H1 (cell line): ENCODE results near the gene SMARCA2. TPM values are rescaled to one million over a fixed set of nuclear protein-coding genes. Genes with fewer than 3 reads are reported as not detected.

Source experiments
- CTCF ChIA-PET: fragments of 300-600 bp; sonication (Branson Sonifier 250); formaldehyde crosslinking; loops from one replicate; lab custom pipeline; 2021; ENCODE audit not compliant: partially characterized antibody; lab: Charles Lee
- POLR2A ChIA-PET: fragments of 300-600 bp; sonication (Branson Sonifier 250); formaldehyde crosslinking; loops from one replicate; lab custom pipeline; 2021; ENCODE audit warnings: inconsistent platforms; ENCODE audit not compliant: partially characterized antibody; lab: Charles Lee
- DNase-seq, 2 experiments: peaks; one replicate each; pipeline versions ENCODE4 v3.0.0 to v3.0.0-alpha.2; 2010 to 2022; ENCODE audit warnings: low spot score in 2 of 2, low read depth in 1 of 2, mixed read lengths in 1 of 2
- FAIRE-seq: peaks from 2 replicates; lab custom pipeline; 2011; peaks lifted over from hg19 to GRCh38; lab: Jason Lieb, UNC
- H2AFZ ChIP-seq: 2 replicates; pipeline ENCODE4 v1.8.1; 2012; ENCODE audit warnings: low read length, inconsistent platforms
- H2AK5ac ChIP-seq: 2 replicates; pipeline ENCODE4 v1.6.1; 2013; ENCODE audit warnings: low read depth, low read length
- H2BK120ac ChIP-seq: replicated peaks from 2 replicates; pipeline ENCODE3; 2013; ENCODE audit warnings: low read depth, low read length, inconsistent platforms
- H2BK12ac ChIP-seq: 2 replicates; pipeline ENCODE4 v1.6.1; 2013; ENCODE audit warnings: low read depth, low read length
- H2BK15ac ChIP-seq: 2 replicates; pipeline ENCODE4 v1.6.1; 2013; ENCODE audit warnings: low read length
- H2BK20ac ChIP-seq: 2 replicates; pipeline ENCODE4 v1.6.1; 2013; ENCODE audit warnings: low read length
- H2BK5ac ChIP-seq: 2 replicates; pipeline ENCODE4 v1.6.1; 2013; ENCODE audit warnings: low read depth, low read length
- H3K14ac ChIP-seq: 2 replicates; pipeline ENCODE4 v1.6.1; 2013; ENCODE audit warnings: inconsistent platforms; ENCODE audit not compliant: insufficient read length
- H3K18ac ChIP-seq: 2 replicates; pipeline ENCODE4 v1.6.1; 2013; ENCODE audit warnings: low read length; ENCODE audit errors: extremely low read depth
- H3K23ac ChIP-seq: 2 replicates; pipeline ENCODE4 v1.6.1; 2013; ENCODE audit warnings: inconsistent platforms; ENCODE audit not compliant: insufficient read length
- H3K23me2 ChIP-seq: 2 replicates; pipeline ENCODE4 v1.6.1; 2013; ENCODE audit warnings: low read depth, low read length
- H3K27ac ChIP-seq: 2 replicates; pipeline ENCODE4 v1.6.1; 2011; ENCODE audit warnings: low read depth, low read length, inconsistent platforms
- H3K27me3 ChIP-seq, 4 experiments: replicated peaks in 1 of 4; 1 replicate in 1 of 4; 2 replicates in 3 of 4; pipeline versions ENCODE4 v1.6.1 to v1.8.1; 2011 to 2013; ENCODE audit warnings: low read length in 3 of 4, mild to moderate bottlenecking in 3 of 4, inconsistent platforms in 2 of 4, mixed read lengths in 2 of 4, moderate library complexity in 1 of 4; ENCODE audit not compliant: control insufficient read depth in 3 of 4, insufficient read depth in 3 of 4; ENCODE audit errors: extremely low read depth in 1 of 4
- H3K36me3 ChIP-seq, 4 experiments: 2 replicates each; pipeline versions ENCODE4 v1.6.1 to v1.8.1; 2011 to 2013; ENCODE audit warnings: mild to moderate bottlenecking in 4 of 4, low read length in 3 of 4, moderate library complexity in 2 of 4, control low read depth in 1 of 4, inconsistent platforms in 1 of 4; ENCODE audit not compliant: insufficient read depth in 4 of 4, control insufficient read depth in 2 of 4
- H3K4ac ChIP-seq: replicated peaks from 2 replicates; pipeline ENCODE3; 2013; ENCODE audit warnings: low read length, low read depth, mixed read lengths, inconsistent platforms; ENCODE audit not compliant: insufficient read length
- H3K4me1 ChIP-seq, 4 experiments: replicated peaks in 1 of 4; 1 replicate in 1 of 4; 2 replicates in 3 of 4; pipeline versions ENCODE4 v1.6.1 to v1.8.1; 2011 to 2013; ENCODE audit warnings: low read length in 3 of 4, inconsistent platforms in 2 of 4, mixed read lengths in 1 of 4; ENCODE audit not compliant: insufficient read depth in 4 of 4, control insufficient read depth in 3 of 4
- H3K4me2 ChIP-seq, 2 experiments: 2 replicates each; pipeline versions ENCODE4 v1.6.1 to v1.8.1; 2011 to 2013; ENCODE audit warnings: low read depth in 2 of 2, low read length in 2 of 2, control low read depth in 1 of 2, inconsistent platforms in 1 of 2, mild to moderate bottlenecking in 1 of 2; ENCODE audit not compliant: insufficient read depth in 1 of 2
- H3K4me3 ChIP-seq, 4 experiments: fragments of 200-600, 300-600 bp in 1 of 4; sonication (generic), shearing (Covaris generic), sonication (Bioruptor Twin) in 1 of 4; 2 replicates each; pipeline versions ENCODE4 v1.5.1 to v1.8.1; 2011 to 2016; ENCODE audit warnings: low read length in 4 of 4, low read depth in 3 of 4, control low read depth in 2 of 4, inconsistent platforms in 2 of 4, mild to moderate bottlenecking in 2 of 4, mixed read lengths in 1 of 4, moderate library complexity in 1 of 4; ENCODE audit not compliant: insufficient read depth in 2 of 4; ENCODE audit errors: extremely low read depth in 1 of 4
- H3K56ac ChIP-seq: replicated peaks from 2 replicates; pipeline ENCODE3; 2013; ENCODE audit warnings: low read depth, mild to moderate bottlenecking, mixed read lengths, low read length, inconsistent platforms; ENCODE audit not compliant: insufficient read length
- H3K79me1 ChIP-seq: 2 replicates; pipeline ENCODE4 v1.6.1; 2013; ENCODE audit warnings: low read depth, low read length, control low read depth
- H3K79me2 ChIP-seq, 2 experiments: 2 replicates each; pipeline versions ENCODE4 v1.6.1 to v1.8.1; 2012 to 2013; ENCODE audit warnings: low read length in 2 of 2, mild to moderate bottlenecking in 2 of 2, inconsistent platforms in 1 of 2; ENCODE audit not compliant: insufficient read depth in 2 of 2, control insufficient read depth in 1 of 2
- H3K9ac ChIP-seq, 4 experiments: replicated peaks in 1 of 4; 1 replicate in 1 of 4; 2 replicates in 3 of 4; pipeline versions ENCODE4 v1.6.1 to v1.8.1; 2011 to 2013; ENCODE audit warnings: low read depth in 3 of 4, low read length in 3 of 4, control low read depth in 2 of 4, mild to moderate bottlenecking in 2 of 4, moderate library complexity in 2 of 4, inconsistent platforms in 1 of 4; ENCODE audit errors: extremely low read depth in 1 of 4
- H3K9me3 ChIP-seq, 2 experiments: 2 replicates each; pipeline versions ENCODE4 v1.6.1 to v1.8.1; 2012 to 2013; ENCODE audit warnings: mild to moderate bottlenecking in 2 of 2, moderate library complexity in 2 of 2, control low read depth in 1 of 2, inconsistent platforms in 1 of 2, low read depth in 1 of 2, low read length in 1 of 2, mixed read lengths in 1 of 2; ENCODE audit not compliant: insufficient read depth in 2 of 2
- H4K20me1 ChIP-seq, 2 experiments: replicated peaks in 1 of 2; 2 replicates each; pipeline versions ENCODE3 to v1.8.1; 2011 to 2013; ENCODE audit warnings: inconsistent platforms in 2 of 2, low read length in 2 of 2, mild to moderate bottlenecking in 1 of 2; ENCODE audit not compliant: insufficient read depth in 2 of 2, control insufficient read depth in 1 of 2
- H4K5ac ChIP-seq: 2 replicates; pipeline ENCODE4 v1.6.1; 2013; ENCODE audit warnings: low read length, low read depth, mixed read lengths, inconsistent platforms; ENCODE audit not compliant: insufficient read length
- H4K8ac ChIP-seq: 2 replicates; pipeline ENCODE4 v1.8.0; 2013; ENCODE audit warnings: mild to moderate bottlenecking, moderate library complexity, low read length, inconsistent platforms; ENCODE audit not compliant: insufficient read depth; ENCODE audit errors: extremely low read depth
- H4K91ac ChIP-seq: replicated peaks from 2 replicates; pipeline ENCODE3; 2013; ENCODE audit warnings: low read length, mixed read lengths, inconsistent platforms; ENCODE audit not compliant: insufficient read length
- ATF2 ChIP-seq: IDR thresholded peaks from 2 replicates; pipeline ENCODE4 v1.6.1; 2012; ENCODE audit warnings: low read length, inconsistent platforms
- BRCA1 ChIP-seq: IDR thresholded peaks from 2 replicates; pipeline ENCODE4 v1.6.1; 2012; ENCODE audit warnings: low read depth, low read length, improper control_type of control experiment
- KDM4A ChIP-seq: IDR thresholded peaks from one replicate; pipeline ENCODE4 v1.7.1; 2012; ENCODE audit warnings: low read depth, mild to moderate bottlenecking, moderate library complexity, low read length, inconsistent platforms; ENCODE audit not compliant: severe bottlenecking
- POLR2A ChIP-seq, 2 experiments: IDR thresholded peaks; 1 replicate in 1 of 2; 2 replicates in 1 of 2; pipeline ENCODE4 v1.6.1; 2011; ENCODE audit warnings: low read depth in 2 of 2, low read length in 2 of 2, mild to moderate bottlenecking in 2 of 2; ENCODE audit errors: control extremely low read depth in 1 of 2
- TCF12 ChIP-seq: IDR thresholded peaks from 2 replicates; pipeline ENCODE4 v1.6.1; 2011; ENCODE audit warnings: low read depth, mild to moderate bottlenecking, low read length
- WGBS, 2 experiments: shearing (Covaris generic) in 1 of 2; methylation state at CpG; one replicate each; pipeline versions ENCODE4 v1.1.6 to v1.1.7; 2013 to 2015; ENCODE audit warnings: low lambda C conversion rate in 2 of 2, mixed read lengths in 2 of 2, inconsistent platforms in 1 of 2, low coverage in 1 of 2, missing lambda C conversion rate in 1 of 2; ENCODE audit not compliant: insufficient replicate concordance in 2 of 2, insufficient coverage in 1 of 2, insufficient read length in 1 of 2; ENCODE audit errors: extremely low coverage in 1 of 2, missing lambda C conversion rate in 1 of 2; 5-methylcytosine and 5-hydroxymethylcytosine counted together
- polyA plus RNA-seq, 7 experiments: library from polyadenylated mRNA; depleted of rRNA in 3 of 7; stranded (reverse) in 5 of 7; unstranded in 2 of 7; fragments of >200 nt in 5 of 7; fragments of 200-250 nt in 2 of 7; gene quantifications; 1 replicate in 5 of 7; 2 replicates in 1 of 7; 4 replicates in 1 of 7; pipeline versions ENCODE4 v1.2.1 to v1.2.3, GENCODE V29; 2011 to 2013; ENCODE audit warnings: missing spikeins in 2 of 7, mixed read lengths in 2 of 7
- total RNA-seq: library from RNA; stranded (reverse); fragmentation: NEBNext Ultra II Directional; extraction: Animal tissue kit (Norgen Biotek cat#: 25700); gene quantifications from 2 replicates; pipeline ENCODE4 v1.2.1, GENCODE V29; 2021
- TF ChIP-seq, protein P1 (sequence below): IDR thresholded peaks from 2 replicates; pipeline ENCODE4 v1.6.1; 2011; ENCODE audit warnings: low read length, improper control_type of control experiment

Gene SMARCA2
- total and polyA plus RNA-seq, 2 of the 8 experiments (the other 6 are each of a cell fraction or from before 2014, with no cell fraction given) = 6.3 to 21.7 TPM

- no peak overlapping the region for H4K5ac ChIP-seq
Measured at GRCh38 chr9:1996156-1996555, 19.0 kb upstream of the SMARCA2 start.

More at GRCh38 chr9:1996156-1996555, 19.0 kb upstream of the SMARCA2 start:
- POLR2A ChIA-PET = interaction anchor here (1.2 to 1.8 kb wide), 2 partner anchors 10 to 13 kb away, joined by 3 to 4 read pairs; no protein-coding TSS in a partner anchor
- Histone ChIP-seq H3K14ac (no peak overlapping the region), H3K27me3 (no peaks in the 10 kb centered on the region), H3K4me2 (no peak overlapping the region), H3K79me2 (no peaks in the 10 kb centered on the region), H3K9ac (no peak overlapping the region), H3K56ac (no peak overlapping the region), H3K27ac (no peak overlapping the region), H3K4me1 (peaks cover 0 to 19% (median 14%) of the 10 kb centered on the region in 4 experiments; a peak in 4 of 7 replicates), H3K36me3 (no peaks in the 10 kb centered on the region), H3K9me3 (no peaks in the 10 kb centered on the region), H2BK15ac (no peak overlapping the region), H3K4ac (no peak overlapping the region), H3K23ac (no peak overlapping the region), H2AFZ (0 out of 2 replicates have a peak overlapping the region, but pooled peaks have one; percentile 11), H2BK120ac (no peak overlapping the region), H3K4me3 (no peak overlapping the region), H4K20me1 (no peaks in the 10 kb centered on the region), H4K91ac (no peak overlapping the region), H2BK12ac (peak overlapping the region; percentile 11; the same call in 1 of the 2 replicates), H4K8ac (no peak overlapping the region), H3K79me1 (no peaks in the 10 kb centered on the region), H3K23me2 (no peaks in the 10 kb centered on the region; the same call in 1 of the 2 replicates), H2AK5ac (no peak overlapping the region), H3K18ac (no peak overlapping the region), H2BK5ac (no peak overlapping the region), H2BK20ac (no peak overlapping the region; the same call in 1 of the 2 replicates)
- CTCF ChIA-PET = no interaction called here
- 90% methylated on average over 6 of the region's 6 CpGs; no CpG with 5 or more reads in 1 of the 2 experiments for whole genome bisulfite sequencing, 2 experiments
- FAIRE-seq (no peak), DNase-seq (no peak)
- no peak for TF ChIP-seq BRCA1
- no peak for TF ChIP-seq TCF12
- no peak for TF ChIP-seq POLR2A (IDR thresholded peaks at IDR 0.05; ENCODE audit: control extremely low read depth in 1 of 2, low read depth in 2 of 2, low read length in 2 of 2)
- TF ChIP-seq, protein P1, sequence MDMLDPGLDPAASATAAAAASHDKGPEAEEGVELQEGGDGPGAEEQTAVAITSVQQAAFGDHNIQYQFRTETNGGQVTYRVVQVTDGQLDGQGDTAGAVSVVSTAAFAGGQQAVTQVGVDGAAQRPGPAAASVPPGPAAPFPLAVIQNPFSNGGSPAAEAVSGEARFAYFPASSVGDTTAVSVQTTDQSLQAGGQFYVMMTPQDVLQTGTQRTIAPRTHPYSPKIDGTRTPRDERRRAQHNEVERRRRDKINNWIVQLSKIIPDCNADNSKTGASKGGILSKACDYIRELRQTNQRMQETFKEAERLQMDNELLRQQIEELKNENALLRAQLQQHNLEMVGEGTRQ = no peak
- no peak for TF ChIP-seq ATF2
- TF ChIP-seq KDM4A = no peak
